HCT116 (cell line): ENCODE data around the gene TP53TG5.

Source experiments
- CEBPB ChIP-seq: IDR thresholded peaks from 2 replicates; pipeline ENCODE4 v1.6.1; 2012; ENCODE audit warnings: low read depth
- CTCF ChIP-seq, 3 experiments: fragments of 200-600 bp in 1 of 3; sonication (generic) in 1 of 3; IDR thresholded peaks in 2 of 3; conservative IDR thresholded peaks in 1 of 3; 2 replicates each; pipeline ENCODE4 v1.5.1; 2012 to 2017; ENCODE audit warnings: low read depth in 2 of 3, low read length in 2 of 3, antibody characterized with exemption in 1 of 3, borderline replicate concordance in 1 of 3, control low read depth in 1 of 3, mild to moderate bottlenecking in 1 of 3, mixed read lengths in 1 of 3, mixed run types in 1 of 3, moderate library complexity in 1 of 3; ENCODE audit not compliant: insufficient read depth in 1 of 3
- EZH2phosphoT487 ChIP-seq: fragments of 200-600 bp; IDR thresholded peaks from 2 replicates; pipeline ENCODE4 v1.6.1; 2018; ENCODE audit warnings: antibody characterized with exemption, borderline replicate concordance
- POLR2A ChIP-seq: IDR thresholded peaks from 2 replicates; pipeline ENCODE4 v1.7.0; 2011; ENCODE audit warnings: borderline replicate concordance; ENCODE audit not compliant: insufficient read depth, insufficient read length; ENCODE audit errors: extremely low read depth
- SP1 ChIP-seq: IDR thresholded peaks from 2 replicates; pipeline ENCODE4 v1.6.1; 2012; ENCODE audit warnings: low read depth
- TF ChIP-seq, protein P1 (sequence below): IDR thresholded peaks from 2 replicates; pipeline ENCODE4 v1.6.1; 2011; ENCODE audit warnings: mild to moderate bottlenecking, low read length, moderate library complexity; ENCODE audit not compliant: insufficient replicate concordance; ENCODE audit errors: extremely low read depth

DNA sequence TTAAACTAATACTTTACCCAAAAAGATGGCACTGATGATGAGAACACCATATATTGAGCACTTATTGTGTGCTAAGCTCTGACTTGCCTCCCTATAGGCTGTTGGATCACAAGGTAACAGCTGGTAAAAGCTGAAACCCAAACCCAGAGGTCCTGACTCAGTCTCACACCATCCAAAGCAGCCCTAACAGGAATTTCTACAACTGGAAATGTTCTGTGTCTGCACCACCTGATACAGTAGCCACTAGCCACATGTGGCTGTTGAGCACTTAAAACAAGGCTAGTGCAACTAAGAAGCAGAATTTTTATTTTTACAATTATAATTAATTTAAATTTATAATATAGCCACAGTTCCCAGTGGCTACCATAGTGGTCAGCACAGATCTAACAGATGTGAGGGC lies 54.4 kb downstream of the TP53TG5 start:
- TF ChIP-seq SP1: no peak
- no peak for TF ChIP-seq CEBPB
- no peak for TF ChIP-seq CTCF (IDR thresholded peaks at IDR 0.05 in 2 of 3, conservative IDR thresholded peaks at IDR 0.05 in 1 of 3; ENCODE audit: borderline replicate concordance in 1 of 3, insufficient read depth in 1 of 3, low read depth in 2 of 3, low read length in 2 of 3)
- no peak for TF ChIP-seq EZH2phosphoT487
- TF ChIP-seq POLR2A: no peak
- TF ChIP-seq, protein P1, sequence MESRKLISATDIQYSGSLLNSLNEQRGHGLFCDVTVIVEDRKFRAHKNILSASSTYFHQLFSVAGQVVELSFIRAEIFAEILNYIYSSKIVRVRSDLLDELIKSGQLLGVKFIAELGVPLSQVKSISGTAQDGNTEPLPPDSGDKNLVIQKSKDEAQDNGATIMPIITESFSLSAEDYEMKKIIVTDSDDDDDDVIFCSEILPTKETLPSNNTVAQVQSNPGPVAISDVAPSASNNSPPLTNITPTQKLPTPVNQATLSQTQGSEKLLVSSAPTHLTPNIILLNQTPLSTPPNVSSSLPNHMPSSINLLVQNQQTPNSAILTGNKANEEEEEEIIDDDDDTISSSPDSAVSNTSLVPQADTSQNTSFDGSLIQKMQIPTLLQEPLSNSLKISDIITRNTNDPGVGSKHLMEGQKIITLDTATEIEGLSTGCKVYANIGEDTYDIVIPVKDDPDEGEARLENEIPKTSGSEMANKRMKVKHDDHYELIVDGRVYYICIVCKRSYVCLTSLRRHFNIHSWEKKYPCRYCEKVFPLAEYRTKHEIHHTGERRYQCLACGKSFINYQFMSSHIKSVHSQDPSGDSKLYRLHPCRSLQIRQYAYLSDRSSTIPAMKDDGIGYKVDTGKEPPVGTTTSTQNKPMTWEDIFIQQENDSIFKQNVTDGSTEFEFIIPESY: no peak
